PC-3 (cell line): Measurements from ENCODE around the gene FILIP1L. TPM values are rescaled to one million over a fixed set of nuclear protein-coding genes. Genes with fewer than 3 reads are reported as not detected.

Experiments
- ATAC-seq: fragments of 200-7000 bp; cut with Tn5 transposase; 2 replicates; pipeline ENCODE4 v1.9.1; 2020; ENCODE audit warnings: mild to moderate bottlenecking, moderate library complexity
- BruUV-seq: library from RNA; stranded (reverse); fragments of 400-500 nt; replicated peaks from 2 replicates; lab custom pipeline; 2021; lab: Mats Ljungman, UMichigan
- CTCF ChIA-PET: fragments of 300-600 bp; sonication (Branson Sonifier 250); formaldehyde crosslinking; loops from one replicate; lab custom pipeline; 2022; ENCODE audit warnings: antibody characterized with exemption; lab: Charles Lee
- POLR2A ChIA-PET: fragments of 300-600 bp; sonication (Branson Sonifier 250); formaldehyde crosslinking; loops from one replicate; lab custom pipeline; 2022; ENCODE audit warnings: antibody characterized with exemption; ENCODE audit not compliant: unreplicated experiment; lab: Charles Lee
- DNase-seq: peaks from one replicate; pipeline ENCODE4 v3.0.0-alpha.2; 2015
- H2AFZ ChIP-seq: fragments of 300-600 bp; sonication (generic); 2 replicates; pipeline ENCODE4 v1.6.0; 2016; ENCODE audit warnings: antibody characterized with exemption, low read length
- H3F3A ChIP-seq: fragments of 300-600 bp; sonication (generic); one replicate; pipeline ENCODE4 v1.6.0; 2017; ENCODE audit warnings: antibody characterized with exemption, low read length, control low read depth, mild to moderate bottlenecking; ENCODE audit not compliant: unreplicated experiment
- H3K27ac ChIP-seq: fragments of 300-600 bp; sonication (generic); 2 replicates; pipeline ENCODE4 v1.5.1; 2016; ENCODE audit warnings: mild to moderate bottlenecking, low read length
- H3K27me3 ChIP-seq: fragments of 300-600 bp; sonication (generic); 2 replicates; pipeline ENCODE4 v1.6.1; 2016; ENCODE audit warnings: low read length, mixed read lengths
- H3K36me3 ChIP-seq: fragments of 300-600 bp; sonication (generic); 2 replicates; pipeline ENCODE4 v1.6.1; 2016; ENCODE audit warnings: low read depth, mixed run types, low read length, mixed read lengths
- H3K4me1 ChIP-seq: fragments of 300-600 bp; sonication (generic); 2 replicates; pipeline ENCODE4 v1.5.1; 2016; ENCODE audit warnings: low read length; ENCODE audit not compliant: insufficient read depth
- H3K4me2 ChIP-seq: fragments of 300-600 bp; sonication (generic); 2 replicates; pipeline ENCODE4 v1.6.0; 2016; ENCODE audit warnings: low read length
- H3K4me3 ChIP-seq: fragments of 300-600 bp; sonication (generic); 2 replicates; pipeline ENCODE4 v1.5.1; 2016; ENCODE audit warnings: mild to moderate bottlenecking, low read length, mixed read lengths
- H3K79me2 ChIP-seq: fragments of 300-600 bp; sonication (generic); 2 replicates; pipeline ENCODE4 v1.6.1; 2017; ENCODE audit warnings: low read length, mixed read lengths
- H3K9ac ChIP-seq: fragments of 300-600 bp; sonication (generic); 2 replicates; pipeline ENCODE4 v1.6.0; 2016; ENCODE audit warnings: mild to moderate bottlenecking, low read length
- H3K9me2 ChIP-seq: fragments of 300-600 bp; sonication (generic); replicated peaks from 2 replicates; pipeline ENCODE4 v1.6.1; 2016; ENCODE audit warnings: mixed run types, low read length, mixed read lengths
- H3K9me3 ChIP-seq: fragments of 300-600 bp; sonication (generic); 2 replicates; pipeline ENCODE4 v1.6.1; 2016; ENCODE audit warnings: low read length, mixed read lengths
- H4K20me1 ChIP-seq: fragments of 300-600 bp; sonication (generic); 2 replicates; pipeline ENCODE4 v1.6.1; 2016; ENCODE audit warnings: low read length, mixed read lengths
- EZH2 ChIP-seq: fragments of 300-600 bp; sonication (generic); IDR thresholded peaks from one replicate; pipeline ENCODE4 v1.6.1; 2017; ENCODE audit warnings: antibody characterized with exemption, mild to moderate bottlenecking, low read length; ENCODE audit not compliant: unreplicated experiment
- EZH2phosphoT487 ChIP-seq: fragments of 300-600 bp; sonication (generic); IDR thresholded peaks from 2 replicates; pipeline ENCODE4 v1.6.1; 2018; ENCODE audit warnings: mild to moderate bottlenecking, antibody characterized with exemption, low read length, borderline replicate concordance
- intact Hi-C: fragments of 100-400 bp; cut with micrococcal nuclease; formaldehyde crosslinking; loops from 2 replicates; pipeline ENCODE4 v1.9.0; 2023
- microRNA-seq: library from miRNA; unstranded; fragments of <30 nt; microRNA quantifications from one replicate; pipeline ENCODE4 v1.1.0, GENCODE V29; 2020; ENCODE audit not compliant: unreplicated experiment
- total RNA-seq: library from RNA; depleted of rRNA; stranded (reverse); fragments of >200 nt; gene quantifications from 2 replicates; pipeline ENCODE4 v1.2.3, GENCODE V29; 2014; rRNA removed
- TF ChIP-seq, protein P1 (sequence below): fragments of 300-600 bp; sonication (generic); conservative IDR thresholded peaks from 2 replicates; pipeline ENCODE4 v1.5.1; 2017; ENCODE audit warnings: antibody characterized with exemption, low read depth, mild to moderate bottlenecking, low read length

The FILIP1L gene
- total RNA-seq, 1 experiment from 2014 or later, result not detected

DNA sequence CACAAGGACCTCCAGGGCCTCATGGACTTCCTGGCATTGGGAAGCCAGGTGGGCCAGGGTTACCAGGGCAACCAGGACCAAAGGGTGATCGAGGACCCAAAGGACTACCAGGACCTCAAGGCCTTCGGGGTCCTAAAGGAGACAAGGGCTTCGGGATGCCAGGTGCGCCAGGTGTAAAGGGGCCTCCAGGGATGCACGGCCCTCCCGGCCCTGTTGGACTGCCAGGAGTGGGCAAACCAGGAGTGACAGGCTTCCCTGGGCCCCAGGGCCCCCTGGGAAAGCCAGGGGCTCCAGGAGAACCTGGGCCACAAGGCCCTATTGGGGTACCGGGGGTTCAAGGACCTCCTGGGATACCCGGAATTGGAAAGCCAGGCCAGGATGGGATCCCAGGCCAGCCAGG is 319.8 kb downstream of the FILIP1L start:
- POLR2A ChIA-PET, result no interaction called here
- intact Hi-C loops, result no loop called here

GRCh38 chr3:99789011-99789721 is 325.1 kb downstream of the FILIP1L start:
- Histone ChIP-seq H3K9me3 (no peaks in the 10 kb centered on the region), H4K20me1 (no peaks in the 10 kb centered on the region), H3F3A (no peaks in the 10 kb centered on the region), H3K27ac (no peak overlapping the region), H3K36me3 (no peaks in the 10 kb centered on the region), H3K9ac (no peak overlapping the region), H3K4me2 (peak overlapping the region; percentile 12; the same call in 1 of the 2 replicates), H3K4me3 (no peak overlapping the region), H3K4me1 (peaks cover 4% of the 10 kb centered on the region; the same call in 1 of the 2 replicates), H3K79me2 (no peaks in the 10 kb centered on the region), H3K9me2 (no peaks in the 10 kb centered on the region), H3K27me3 (no peaks in the 10 kb centered on the region), H2AFZ (0 out of 2 replicates have a peak overlapping the region, but pooled peaks have one; percentile 51)
- intact Hi-C loops, result loop anchor here (1.0 kb wide), 3 partner anchors 14 to 144 kb away; no protein-coding TSS in a partner anchor
- CTCF ChIA-PET, result interaction anchor here (0.6 kb wide), 1 partner anchor 9 kb away, joined by 4 read pairs; no protein-coding TSS in a partner anchor
- peak; percentile 84 for DNase-seq
- ATAC-seq, result peak; percentile 100
- POLR2A ChIA-PET, result no interaction called here
- TF ChIP-seq, protein P1, sequence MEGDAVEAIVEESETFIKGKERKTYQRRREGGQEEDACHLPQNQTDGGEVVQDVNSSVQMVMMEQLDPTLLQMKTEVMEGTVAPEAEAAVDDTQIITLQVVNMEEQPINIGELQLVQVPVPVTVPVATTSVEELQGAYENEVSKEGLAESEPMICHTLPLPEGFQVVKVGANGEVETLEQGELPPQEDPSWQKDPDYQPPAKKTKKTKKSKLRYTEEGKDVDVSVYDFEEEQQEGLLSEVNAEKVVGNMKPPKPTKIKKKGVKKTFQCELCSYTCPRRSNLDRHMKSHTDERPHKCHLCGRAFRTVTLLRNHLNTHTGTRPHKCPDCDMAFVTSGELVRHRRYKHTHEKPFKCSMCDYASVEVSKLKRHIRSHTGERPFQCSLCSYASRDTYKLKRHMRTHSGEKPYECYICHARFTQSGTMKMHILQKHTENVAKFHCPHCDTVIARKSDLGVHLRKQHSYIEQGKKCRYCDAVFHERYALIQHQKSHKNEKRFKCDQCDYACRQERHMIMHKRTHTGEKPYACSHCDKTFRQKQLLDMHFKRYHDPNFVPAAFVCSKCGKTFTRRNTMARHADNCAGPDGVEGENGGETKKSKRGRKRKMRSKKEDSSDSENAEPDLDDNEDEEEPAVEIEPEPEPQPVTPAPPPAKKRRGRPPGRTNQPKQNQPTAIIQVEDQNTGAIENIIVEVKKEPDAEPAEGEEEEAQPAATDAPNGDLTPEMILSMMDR, result peak; percentile 94
- no peak for TF ChIP-seq EZH2phosphoT487
- BruUV-seq, result no TSS peak

More for the DNA sequence above, 319.8 kb downstream of the FILIP1L start:
- no peak overlapping the region for H3K9ac ChIP-seq
- no peaks in the 10 kb centered on the region for H3K9me3 ChIP-seq
- no peak overlapping the region for H2AFZ ChIP-seq
- no peak overlapping the region for H3K4me2 ChIP-seq
- H3F3A ChIP-seq, result no peaks in the 10 kb centered on the region
- H3K79me2 ChIP-seq, result no peaks in the 10 kb centered on the region
- TF ChIP-seq EZH2phosphoT487, result no peak
- TF ChIP-seq EZH2, result no peak
- TF ChIP-seq, protein P1, result no peak
- BruUV-seq, result no TSS peak
- no peaks in the 10 kb centered on the region for H3K27me3 ChIP-seq
- no peaks in the 10 kb centered on the region for H4K20me1 ChIP-seq
- no peaks in the 10 kb centered on the region for H3K4me1 ChIP-seq
- H3K27ac ChIP-seq, result no peak overlapping the region
- CTCF ChIA-PET, result no interaction called here
- H3K4me3 ChIP-seq, result no peak overlapping the region
- no peaks in the 10 kb centered on the region for H3K9me2 ChIP-seq
- DNase-seq (no peak), ATAC-seq (no peak)
- H3K36me3 ChIP-seq, result no peaks in the 10 kb centered on the region

Small RNA genes within 50 kb of the gene (microRNA-seq; reads per million reads assigned to microRNA genes)
- gene MIR3921, result not detected

Other genes starting within 250 kb of the FILIP1L start
- 25.6 and 37.9 TPM in 2 replicates for gene TBC1D23, start 146.5 kb upstream of the FILIP1L start, total RNA-seq
- gene NIT2, start 220.3 kb upstream of the FILIP1L start, total RNA-seq, result 37.8 and 63.1 TPM in 2 replicates